Activated B cell treated with CpG ODN at 0.5 μM for 24 hours (primary cell): Measurements from ENCODE around the gene CRBN. TPM values are rescaled to one million over a fixed set of nuclear protein-coding genes. Genes with fewer than 3 reads are reported as not detected.

Experiments
- ATAC-seq: fragments of 200-7000 bp; cut with Tn5 transposase; one replicate; pipeline ENCODE4 v1.10.0; 2021; ENCODE audit warnings: low read depth, mild to moderate bottlenecking, moderate library complexity
- CTCF ChIA-PET: fragments of 350-600 bp; sonication (Branson Sonifier 250); formaldehyde crosslinking; loops from one replicate; lab custom pipeline; 2021; ENCODE audit warnings: antibody characterized with exemption; lab: Charles Lee
- POLR2A ChIA-PET: fragments of 350-600 bp; sonication (Branson Sonifier 250); formaldehyde crosslinking; loops from one replicate; lab custom pipeline; 2021; ENCODE audit warnings: antibody characterized with exemption; lab: Charles Lee
- DNase-seq: peaks from one replicate; pipeline ENCODE4 v3.0.0; 2022
- H3K27ac Mint-ChIP-seq: one replicate; pipeline ENCODE4 v1.8.0; 2020; ENCODE audit warnings: mixed read lengths
- H3K27me3 Mint-ChIP-seq: one replicate; pipeline ENCODE4 v1.8.0; 2021; ENCODE audit warnings: mixed read lengths
- H3K36me3 Mint-ChIP-seq: one replicate; pipeline ENCODE4 v1.8.0; 2021; ENCODE audit warnings: low read depth, mixed read lengths
- H3K4me1 Mint-ChIP-seq: one replicate; pipeline ENCODE4 v1.8.0; 2021; ENCODE audit warnings: mixed read lengths
- H3K4me3 Mint-ChIP-seq: one replicate; pipeline ENCODE4 v1.8.0; 2020; ENCODE audit warnings: mild to moderate bottlenecking, mixed read lengths
- H3K9me3 Mint-ChIP-seq: one replicate; pipeline ENCODE4 v1.8.0; 2020; ENCODE audit warnings: mixed read lengths
- CTCF ChIP-seq: fragments of 200-600 bp; IDR thresholded peaks from one replicate; pipeline ENCODE4 v1.8.0; 2022; ENCODE audit warnings: antibody characterized with exemption, mild to moderate bottlenecking
- intact Hi-C: fragments of 100-400 bp; cut with micrococcal nuclease; formaldehyde crosslinking; loops from one replicate; pipeline ENCODE4 v1.15.1; 2024
- total RNA-seq: library from RNA; stranded (reverse); gene quantifications from 2 replicates; pipeline ENCODE4 v1.2.3, GENCODE V29; 2022

Gene CRBN
- 47.8 and 58.2 TPM in 2 replicates for total RNA-seq

DNA sequence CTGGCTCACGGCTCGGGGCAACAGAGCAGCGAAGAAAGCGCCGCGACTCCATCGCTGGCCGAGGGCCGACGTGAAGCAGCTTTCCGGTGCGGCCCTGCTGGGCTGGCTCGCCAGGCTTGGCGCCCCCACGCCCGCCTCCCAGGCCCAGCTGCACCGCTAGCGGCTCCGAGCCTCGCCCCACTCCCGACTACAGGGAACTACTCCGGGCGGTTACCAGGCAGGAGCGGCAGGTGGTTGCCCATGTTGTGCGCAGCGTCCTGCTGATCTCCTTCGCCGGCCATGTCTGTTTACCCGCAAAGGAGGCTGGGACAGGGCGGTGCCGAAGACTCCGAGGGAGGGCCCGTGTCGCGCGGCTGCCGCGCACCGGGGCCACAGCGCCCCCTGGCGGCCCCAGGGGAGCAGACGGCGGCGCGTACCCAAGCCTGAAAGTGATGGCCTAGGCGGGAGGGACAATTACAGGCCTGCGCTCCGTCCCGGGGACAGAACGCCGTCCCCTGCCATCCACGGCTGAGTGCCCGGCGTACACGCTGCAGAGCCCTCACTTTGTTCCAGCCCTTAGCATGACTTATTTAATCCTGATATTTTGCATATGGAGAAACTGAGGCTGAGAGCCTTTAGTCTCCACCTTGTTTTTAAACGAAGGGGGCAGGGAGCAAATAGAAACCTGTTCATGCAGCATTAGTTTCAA is at the start of gene CRBN:
CRBN (minus strand) TSS at position 285 of the 688 bp plus-strand sequence; CDS start at position 281, 4 bp downstream.
- CTCF ChIA-PET: interaction anchor here (0.6 to 1.4 kb wide), 5 partner anchors 9 to 1111 kb away, joined by 3 to 4 read pairs (median 3); no protein-coding TSS in a partner anchor
- ATAC-seq: peak; percentile 99
- Mint-ChIP-seq H3K4me3 (peak within 1 kb of the TSS; percentile 91), H3K9me3 (no peaks in the 10 kb centered on the region), H3K27ac (peak within 1 kb of the TSS; percentile 72), H3K36me3 (peaks cover 24% of the 10 kb centered on the region), H3K4me1 (peaks cover 40% of the 10 kb centered on the region), H3K27me3 (no peaks in the 10 kb centered on the region)
- DNase-seq: peak; percentile 90
- intact Hi-C loops: loop anchor here (1.0 to 5.0 kb wide), 4 partner anchors 53 to 1943 kb away; partner anchors contain the start of genes ARL8B, SETMAR and TRNT1
- POLR2A ChIA-PET: interaction anchor here (0.6 to 1.1 kb wide), 2 partner anchors 8 to 1314 kb away, joined by 3 read pairs; partner anchors contain the start of gene ITPR1
- peak; percentile 51 for TF ChIP-seq CTCF

DNA sequence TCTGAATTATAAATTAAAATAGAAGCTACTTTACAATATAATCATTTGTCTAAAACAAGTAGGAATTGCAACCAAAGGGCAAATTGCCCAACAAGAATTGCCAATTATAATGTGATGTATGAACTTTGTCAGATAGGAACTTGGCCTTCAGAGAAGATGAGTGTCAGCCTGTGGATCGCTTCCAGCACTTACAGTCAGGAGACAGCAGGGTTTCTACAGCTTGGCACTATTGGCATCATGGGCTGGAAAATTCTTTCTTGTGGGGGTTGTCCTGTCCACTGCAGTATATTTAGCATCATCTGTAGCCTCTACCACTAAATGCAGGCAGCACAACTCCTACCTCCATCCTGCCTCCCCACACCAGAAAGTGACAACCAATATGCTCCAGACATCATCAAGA is 48.1 kb upstream of the CRBN start:
- CTCF ChIA-PET: no interaction called here
- Mint-ChIP-seq H3K27ac (no peak overlapping the region), H3K27me3 (peaks cover 2% of the 10 kb centered on the region), H3K4me1 (no peaks in the 10 kb centered on the region), H3K9me3 (peaks cover 7% of the 10 kb centered on the region), H3K4me3 (no peak overlapping the region), H3K36me3 (no peaks in the 10 kb centered on the region)
- no peak for TF ChIP-seq CTCF
- DNase-seq (no peak), ATAC-seq (no peak)
- POLR2A ChIA-PET: no interaction called here
- intact Hi-C loops: no loop called here

GRCh38 chr3:3221528-3221927 is 42.0 kb upstream of the CRBN start:
- peaks cover 16% of the 10 kb centered on the region for H3K27me3 Mint-ChIP-seq
- H3K36me3 Mint-ChIP-seq: no peaks in the 10 kb centered on the region
- no peak for ATAC-seq
- DNase-seq: no peak
- H3K27ac Mint-ChIP-seq: no peak overlapping the region
- no peaks in the 10 kb centered on the region for H3K4me1 Mint-ChIP-seq
- no peaks in the 10 kb centered on the region for H3K9me3 Mint-ChIP-seq
- intact Hi-C loops: no loop called here
- no peak overlapping the region for H3K4me3 Mint-ChIP-seq
- no peak for TF ChIP-seq CTCF
- POLR2A ChIA-PET: no interaction called here
- CTCF ChIA-PET: no interaction called here

DNA sequence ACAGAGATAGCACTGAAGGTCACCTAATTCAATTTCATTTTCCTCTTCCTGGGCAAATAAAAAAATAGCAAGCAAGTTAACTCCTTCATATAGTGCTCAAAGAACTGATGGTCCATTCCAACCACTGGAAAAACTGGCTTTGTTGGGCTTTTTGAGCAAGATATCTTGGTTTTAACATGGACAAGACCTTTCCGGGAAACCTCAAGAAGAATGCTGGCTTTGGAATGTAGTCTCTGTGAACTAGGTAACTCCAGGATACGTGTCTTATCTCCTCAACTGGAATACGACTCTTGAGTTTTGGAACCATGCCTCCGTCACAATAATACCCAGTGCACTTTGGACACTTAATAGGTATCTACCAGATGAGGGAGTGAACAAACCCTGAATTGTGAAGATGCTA is 36.9 kb upstream of the CRBN start:
- no peak for TF ChIP-seq CTCF
- ChIA-PET POLR2A (no interaction called here), CTCF (no interaction called here)
- intact Hi-C loops: no loop called here
- Mint-ChIP-seq H3K36me3 (no peaks in the 10 kb centered on the region), H3K27ac (no peak overlapping the region), H3K9me3 (no peaks in the 10 kb centered on the region), H3K27me3 (peaks cover 28% of the 10 kb centered on the region), H3K4me1 (no peaks in the 10 kb centered on the region), H3K4me3 (no peak overlapping the region)
- ATAC-seq: no peak
- no peak for DNase-seq

GRCh38 chr3:3212781-3213440 is 33.4 kb upstream of the CRBN start:
- Mint-ChIP-seq H3K27ac (no peak overlapping the region), H3K36me3 (no peaks in the 10 kb centered on the region), H3K27me3 (peaks cover 20% of the 10 kb centered on the region), H3K4me1 (no peaks in the 10 kb centered on the region), H3K9me3 (no peaks in the 10 kb centered on the region), H3K4me3 (no peak overlapping the region)
- no peak for ATAC-seq
- no peak for DNase-seq
- no peak for TF ChIP-seq CTCF
- ChIA-PET CTCF (no interaction called here), POLR2A (no interaction called here)
- intact Hi-C loops: no loop called here
